GM21529 (cell line): Measurements from ENCODE around the gene PKP4.

ENCODE experiments used
- ATAC-seq: cut with Tn5 transposase; IDR thresholded peaks from one replicate; pipeline ENCODE4 v1.9.1; 2021; ENCODE audit not compliant: unreplicated experiment

Gene PKP4

GRCh38 chr2:158495175-158495574, 38.4 kb downstream of the PKP4 start:
- ATAC-seq, result no peak

GRCh38 chr2:158496986-158497385, 40.2 kb downstream of the PKP4 start:
- no peak for ATAC-seq

- no peak for ATAC-seq
Measured at GRCh38 chr2:158497486-158497885, 40.7 kb downstream of the PKP4 start.

GRCh38 chr2:158498043-158498748, 41.4 kb downstream of the PKP4 start:
- ATAC-seq, result no peak

GRCh38 chr2:158498749-158499136, 42.0 kb downstream of the PKP4 start:
- ATAC-seq, result no peak

GRCh38 chr2:158499383-158499782, 42.6 kb downstream of the PKP4 start:
- no peak for ATAC-seq

- ATAC-seq, result no peak
Measured at GRCh38 chr2:158500333-158500732, 43.6 kb downstream of the PKP4 start.

GRCh38 chr2:158501301-158501700, 44.5 kb downstream of the PKP4 start:
- no peak for ATAC-seq

- no peak for ATAC-seq
Measured at GRCh38 chr2:158502974-158503373, 46.2 kb downstream of the PKP4 start.

- no peak for ATAC-seq
Measured at GRCh38 chr2:158504088-158504487, 47.3 kb downstream of the PKP4 start.

GRCh38 chr2:158505448-158505934, 48.7 kb downstream of the PKP4 start:
- ATAC-seq, result no peak

- peak; percentile 66 for ATAC-seq
Measured at GRCh38 chr2:158507141-158507540, 50.4 kb downstream of the PKP4 start.

GRCh38 chr2:158507679-158508078, 50.9 kb downstream of the PKP4 start:
- no peak for ATAC-seq

- no peak for ATAC-seq
Measured at GRCh38 chr2:158509928-158510797, 53.4 kb downstream of the PKP4 start.

- ATAC-seq, result no peak
Measured at GRCh38 chr2:158510887-158511286, 54.1 kb downstream of the PKP4 start.

GRCh38 chr2:158511706-158512105, 55.0 kb downstream of the PKP4 start:
- no peak for ATAC-seq

- ATAC-seq, result no peak
Measured at GRCh38 chr2:158512323-158512722, 55.6 kb downstream of the PKP4 start.

- ATAC-seq, result no peak
Measured at GRCh38 chr2:158513841-158514240, 57.1 kb downstream of the PKP4 start.

GRCh38 chr2:158518084-158518483, 61.3 kb downstream of the PKP4 start:
- no peak for ATAC-seq

GRCh38 chr2:158519481-158519880, 62.7 kb downstream of the PKP4 start:
- ATAC-seq, result no peak

- ATAC-seq, result no peak
Measured at GRCh38 chr2:158529379-158530259, 72.9 kb downstream of the PKP4 start.
